HCT116 (cell line): ENCODE data around the gene RBM44. TPM values are rescaled to one million over a fixed set of nuclear protein-coding genes. Genes with fewer than 3 reads are reported as not detected.

Source experiments
- ATAC-seq: fragments of 200-7000 bp; cut with Tn5 transposase; 2 replicates; pipeline ENCODE4 v1.9.1; 2020; ENCODE audit warnings: mild to moderate bottlenecking, moderate library complexity
- BruUV-seq: library from RNA; stranded (reverse); fragments of 400-500 nt; replicated peaks from 2 replicates; lab custom pipeline; 2021; lab: Mats Ljungman, UMichigan
- CTCF ChIA-PET: fragments of 300-600 bp; sonication (Branson Sonifier 250); formaldehyde crosslinking; loops from one replicate; lab custom pipeline; 2021; ENCODE audit warnings: antibody characterized with exemption; lab: Charles Lee
- POLR2A ChIA-PET: fragments of 300-600, 350-600 bp; sonication (Branson Sonifier 250); formaldehyde crosslinking; loops from one replicate; lab custom pipeline; 2021; ENCODE audit warnings: antibody characterized with exemption; lab: Charles Lee
- RAD21 ChIA-PET, 2 experiments: fragments of 300-600 bp; sonication (Branson Sonifier 250); formaldehyde crosslinking; loops; one replicate each; lab custom pipeline; 2023; ENCODE audit warnings: low total read pairs in 2 of 2; ENCODE audit not compliant: uncharacterized antibody in 2 of 2, unreplicated experiment in 2 of 2, low non-redundant PET in 1 of 2; lab: Charles Lee
- DNase-seq: peaks from one replicate; pipeline ENCODE4 v3.0.0-alpha.2; 2010; ENCODE audit warnings: low read depth, low spot score
- H2AFZ ChIP-seq: fragments of 200-600 bp; shearing (Covaris generic), sonication (generic); 2 replicates; pipeline ENCODE4 v1.6.1; 2017; ENCODE audit warnings: low read depth, mixed run types, mixed read lengths, antibody characterized with exemption, low read length; ENCODE audit not compliant: poor library complexity, severe bottlenecking
- H3K27ac ChIP-seq: 2 replicates; pipeline ENCODE4 v1.5.1; 2012; ENCODE audit warnings: low read depth, low read length
- H3K27me3 ChIP-seq: fragments of 200-600 bp; sonication (generic); 2 replicates; pipeline ENCODE4 v1.6.1; 2016; ENCODE audit warnings: mixed run types, low read length, mixed read lengths; ENCODE audit not compliant: insufficient read depth
- H3K36me3 ChIP-seq, 2 experiments: fragments of 200-500 bp in 1 of 2; fragments of 200-600 bp in 1 of 2; sonication (Bioruptor generic) in 1 of 2; sonication (generic) in 1 of 2; 2 replicates each; pipeline versions ENCODE4 v1.5.1 to v1.6.1; 2014 to 2016; ENCODE audit warnings: low read length in 2 of 2, inconsistent platforms in 1 of 2, mixed read lengths in 1 of 2, mixed run types in 1 of 2; ENCODE audit not compliant: insufficient read depth in 2 of 2, control insufficient read depth in 1 of 2
- H3K4me1 ChIP-seq, 2 experiments: fragments of 200-600 bp in 1 of 2; sonication (generic) in 1 of 2; 2 replicates each; pipeline versions ENCODE4 v1.5.1 to v1.6.1; 2012 to 2017; ENCODE audit warnings: low read length in 2 of 2, inconsistent platforms in 1 of 2, mild to moderate bottlenecking in 1 of 2, mixed read lengths in 1 of 2, mixed run types in 1 of 2, moderate library complexity in 1 of 2; ENCODE audit not compliant: insufficient read depth in 2 of 2, control insufficient read depth in 1 of 2
- H3K4me2 ChIP-seq: fragments of 200-600 bp; sonication (generic); 2 replicates; pipeline ENCODE4 v1.6.1; 2017; ENCODE audit warnings: mixed run types, low read length, mixed read lengths
- H3K4me3 ChIP-seq, 2 experiments: fragments of 200-600 bp in 1 of 2; sonication (generic) in 1 of 2; replicated peaks in 1 of 2; 2 replicates each; pipeline ENCODE4 v1.5.1; 2011 to 2016; ENCODE audit warnings: low read length in 2 of 2, control low read depth in 1 of 2, low read depth in 1 of 2, mild to moderate bottlenecking in 1 of 2, mixed read lengths in 1 of 2, mixed run types in 1 of 2
- H3K79me2 ChIP-seq: fragments of 200-600 bp; sonication (generic); 2 replicates; pipeline ENCODE4 v1.6.1; 2017; ENCODE audit warnings: mild to moderate bottlenecking, mixed run types, low read length, moderate library complexity, mixed read lengths; ENCODE audit not compliant: insufficient read depth
- H3K9ac ChIP-seq: fragments of 200-600 bp; sonication (generic); 2 replicates; pipeline ENCODE4 v1.6.1; 2016; ENCODE audit warnings: low read length, mixed read lengths
- H3K9me2 ChIP-seq: fragments of 200-600 bp; sonication (generic), shearing (Covaris generic); 2 replicates; pipeline ENCODE4 v1.6.1; 2017; ENCODE audit warnings: mixed run types, mild to moderate bottlenecking, moderate library complexity; ENCODE audit not compliant: insufficient read depth
- H3K9me3 ChIP-seq, 2 experiments: fragments of 200-500 bp in 1 of 2; fragments of 200-600 bp in 1 of 2; sonication (Bioruptor generic) in 1 of 2; sonication (generic) in 1 of 2; 2 replicates each; pipeline ENCODE4 v1.6.1; 2014 to 2017; ENCODE audit warnings: low read length in 2 of 2, mixed read lengths in 2 of 2, inconsistent platforms in 1 of 2, low read depth in 1 of 2, mild to moderate bottlenecking in 1 of 2, mixed run types in 1 of 2, moderate library complexity in 1 of 2; ENCODE audit not compliant: control insufficient read depth in 1 of 2, insufficient read depth in 1 of 2
- H4K20me1 ChIP-seq: fragments of 200-600 bp; sonication (generic), shearing (Covaris generic); 2 replicates; pipeline ENCODE4 v1.6.1; 2017; ENCODE audit warnings: mixed run types, mild to moderate bottlenecking, moderate library complexity; ENCODE audit not compliant: insufficient read depth
- CBX3 ChIP-seq: IDR thresholded peaks from 2 replicates; pipeline ENCODE4 v1.6.1; 2012; ENCODE audit warnings: low read depth
- CTCF ChIP-seq, 3 experiments: fragments of 200-600 bp in 1 of 3; sonication (generic) in 1 of 3; IDR thresholded peaks in 2 of 3; conservative IDR thresholded peaks in 1 of 3; 2 replicates each; pipeline ENCODE4 v1.5.1; 2012 to 2017; ENCODE audit warnings: low read depth in 2 of 3, low read length in 2 of 3, antibody characterized with exemption in 1 of 3, borderline replicate concordance in 1 of 3, control low read depth in 1 of 3, mild to moderate bottlenecking in 1 of 3, mixed read lengths in 1 of 3, mixed run types in 1 of 3, moderate library complexity in 1 of 3; ENCODE audit not compliant: insufficient read depth in 1 of 3
- EGR1 ChIP-seq: IDR thresholded peaks from 2 replicates; pipeline ENCODE4 v1.6.1; 2012; ENCODE audit warnings: low read depth
- ELF1 ChIP-seq: IDR thresholded peaks from 2 replicates; pipeline ENCODE4 v1.6.1; 2012; ENCODE audit warnings: low read depth, borderline replicate concordance
- FOSL1 ChIP-seq: IDR thresholded peaks from 2 replicates; pipeline ENCODE4 v1.6.1; 2012; ENCODE audit warnings: low read depth
- JUND ChIP-seq: IDR thresholded peaks from 2 replicates; pipeline ENCODE4 v1.6.1; 2012
- POLR2A ChIP-seq: IDR thresholded peaks from 2 replicates; pipeline ENCODE4 v1.7.0; 2011; ENCODE audit warnings: borderline replicate concordance; ENCODE audit not compliant: insufficient read depth, insufficient read length; ENCODE audit errors: extremely low read depth
- RAD21 ChIP-seq: IDR thresholded peaks from 2 replicates; pipeline ENCODE4 v1.6.1; 2012; ENCODE audit warnings: low read depth, mild to moderate bottlenecking
- REST ChIP-seq: IDR thresholded peaks from 2 replicates; pipeline ENCODE4 v1.6.1; 2012; ENCODE audit warnings: low read depth
- YY1 ChIP-seq: IDR thresholded peaks from 2 replicates; pipeline ENCODE4 v1.6.1; 2011; ENCODE audit warnings: low read length, low read depth, moderate library complexity, mild to moderate bottlenecking; ENCODE audit not compliant: insufficient replicate concordance; ENCODE audit errors: extremely low read depth
- ZBTB33 ChIP-seq: IDR thresholded peaks from 2 replicates; pipeline ENCODE4 v1.6.1; 2011; ENCODE audit warnings: mild to moderate bottlenecking, low read length, moderate library complexity; ENCODE audit not compliant: insufficient replicate concordance; ENCODE audit errors: extremely low read depth
- ZNF274 ChIP-seq: fragments of 200-500 bp; sonication (Bioruptor generic); IDR thresholded peaks from 2 replicates; pipeline ENCODE4 v1.6.1; 2014; ENCODE audit warnings: mild to moderate bottlenecking, low read depth, low read length, inconsistent platforms
- intact Hi-C: fragments of 100-400 bp; cut with micrococcal nuclease; formaldehyde crosslinking; loops from 2 replicates; pipeline ENCODE4 v1.10.0; 2022
- total RNA-seq: library from RNA; stranded (reverse); gene quantifications from one replicate; pipeline ENCODE4 v1.2.1, GENCODE V29; 2021; ENCODE audit not compliant: unreplicated experiment

The RBM44 gene
- total RNA-seq, 1 experiment from 2014 or later, result 0.54 TPM

GRCh38 chr2:237862528-237862895 lies 63.9 kb downstream of the RBM44 start:
- Histone ChIP-seq H3K4me2 (peak overlapping the region; percentile 93), H3K9ac (peak overlapping the region; percentile 65), H3K4me1 (peaks cover 69 to 89% of the 10 kb centered on the region in 2 experiments), H3K4me3 (no peak overlapping the region), H3K9me3 (no peaks in the 10 kb centered on the region), H3K79me2 (peaks cover 33% of the 10 kb centered on the region), H2AFZ (no peak overlapping the region), H3K27ac (peak overlapping the region; percentile 90), H3K27me3 (no peaks in the 10 kb centered on the region), H3K9me2 (no peaks in the 10 kb centered on the region), H3K36me3 (no peaks in the 10 kb centered on the region), H4K20me1 (no peaks in the 10 kb centered on the region)
- TF ChIP-seq RAD21 (no peak), FOSL1 (no peak), REST (no peak), EGR1 (no peak), YY1 (no peak), CTCF (IDR thresholded peaks at IDR 0.05 in 2 of 3, conservative IDR thresholded peaks at IDR 0.05 in 1 of 3; ENCODE audit: borderline replicate concordance in 1 of 3, insufficient read depth in 1 of 3, low read depth in 2 of 3, low read length in 2 of 3) (no peak), ZBTB33 (no peak), POLR2A (no peak), ELF1 (no peak), CBX3 (no peak), ZNF274 (no peak), JUND (no peak)
- ChIA-PET POLR2A (no interaction called here), RAD21 (no interaction called here), CTCF (interaction anchor here (2.0 kb wide), 1 partner anchor 61 kb away, joined by 7 read pairs; no protein-coding TSS in a partner anchor)
- intact Hi-C loops, result loop anchor here (5.0 kb wide), 1 partner anchor 60 kb away; no protein-coding TSS in a partner anchor
- no TSS peak for BruUV-seq
- no peak for ATAC-seq
- no peak for DNase-seq
